KMS-11 (cell line): ENCODE data around the gene COX6B2.

Experiments used
- H2AFZ ChIP-seq: fragments of 200-600 bp; sonication (generic); 2 replicates; pipeline ENCODE4 v1.6.1; 2016; ENCODE audit warnings: antibody characterized with exemption, mixed run types, low read depth
- H3K27ac ChIP-seq: fragments of 200-600 bp; sonication (generic); 2 replicates; pipeline ENCODE4 v1.6.1; 2016; ENCODE audit warnings: mild to moderate bottlenecking, mixed run types
- H3K27me3 ChIP-seq: fragments of 200-600 bp; sonication (generic); 2 replicates; pipeline ENCODE4 v1.6.1; 2017; ENCODE audit warnings: mild to moderate bottlenecking, low read depth, mixed run types, moderate library complexity; ENCODE audit not compliant: insufficient read depth
- H3K36me3 ChIP-seq: fragments of 200-600 bp; sonication (generic); 2 replicates; pipeline ENCODE4 v1.6.1; 2017; ENCODE audit warnings: mild to moderate bottlenecking, mixed run types; ENCODE audit not compliant: insufficient read depth
- H3K4me1 ChIP-seq: fragments of 200-600 bp; sonication (generic); 2 replicates; pipeline ENCODE4 v1.6.1; 2016; ENCODE audit warnings: mild to moderate bottlenecking, low read depth, mixed run types; ENCODE audit not compliant: poor library complexity, severe bottlenecking
- H3K4me2 ChIP-seq: fragments of 200-600 bp; sonication (generic); 2 replicates; pipeline ENCODE4 v1.7.0; 2016; ENCODE audit warnings: mild to moderate bottlenecking, mixed run types
- H3K4me3 ChIP-seq: fragments of 200-600 bp; sonication (generic); IDR thresholded peaks from 2 replicates; pipeline ENCODE4 v1.6.1; 2017; ENCODE audit warnings: low read depth, low read length, mixed read lengths; ENCODE audit not compliant: insufficient read depth
- H3K79me2 ChIP-seq: fragments of 200-600 bp; sonication (generic); 2 replicates; pipeline ENCODE4 v1.6.1; 2016; ENCODE audit warnings: low read depth, mixed run types; ENCODE audit not compliant: insufficient read depth
- H3K9ac ChIP-seq: fragments of 200-600 bp; sonication (generic); 2 replicates; pipeline ENCODE4 v1.6.1; 2016; ENCODE audit warnings: mild to moderate bottlenecking, mixed run types
- H4K20me1 ChIP-seq: fragments of 200-600 bp; sonication (generic); 2 replicates; pipeline ENCODE4 v1.6.1; 2016; ENCODE audit warnings: mild to moderate bottlenecking, mixed run types; ENCODE audit not compliant: insufficient read depth
- TF ChIP-seq, protein P1 (sequence below): fragments of 200-600 bp; sonication (generic); conservative IDR thresholded peaks from 2 replicates; pipeline ENCODE4 v1.6.1; 2017; ENCODE audit warnings: low read depth, mild to moderate bottlenecking, antibody characterized with exemption, low read length, moderate library complexity, mixed read lengths

The COX6B2 gene

DNA sequence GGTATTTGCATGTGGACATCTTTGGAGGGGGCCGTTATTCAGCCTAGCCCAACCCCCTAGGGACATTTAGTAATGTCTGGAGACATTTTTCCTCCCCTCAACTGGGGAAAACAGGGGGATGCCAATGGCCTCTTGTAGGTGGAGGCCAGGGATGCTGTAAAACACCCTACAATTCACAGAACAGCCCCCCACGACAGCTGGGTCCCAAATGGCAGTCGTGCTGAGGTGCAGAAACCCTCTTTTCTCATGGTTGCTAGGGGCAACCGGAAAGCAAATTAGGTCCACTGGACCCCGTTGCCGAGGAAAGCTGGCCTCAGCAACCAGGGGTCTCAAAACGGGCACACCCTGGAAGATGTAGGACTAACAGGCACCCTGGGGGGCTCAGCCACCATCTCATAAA, 44.0 kb downstream of the COX6B2 start:
- Histone ChIP-seq H3K79me2 (no peaks in the 10 kb centered on the region), H3K27me3 (no peaks in the 10 kb centered on the region), H3K36me3 (no peaks in the 10 kb centered on the region), H2AFZ (no peak overlapping the region), H3K4me3 (no peak overlapping the region), H3K27ac (no peak overlapping the region), H3K4me1 (no peaks in the 10 kb centered on the region), H3K4me2 (no peak overlapping the region), H3K9ac (no peak overlapping the region), H4K20me1 (no peaks in the 10 kb centered on the region)
- TF ChIP-seq, protein P1, sequence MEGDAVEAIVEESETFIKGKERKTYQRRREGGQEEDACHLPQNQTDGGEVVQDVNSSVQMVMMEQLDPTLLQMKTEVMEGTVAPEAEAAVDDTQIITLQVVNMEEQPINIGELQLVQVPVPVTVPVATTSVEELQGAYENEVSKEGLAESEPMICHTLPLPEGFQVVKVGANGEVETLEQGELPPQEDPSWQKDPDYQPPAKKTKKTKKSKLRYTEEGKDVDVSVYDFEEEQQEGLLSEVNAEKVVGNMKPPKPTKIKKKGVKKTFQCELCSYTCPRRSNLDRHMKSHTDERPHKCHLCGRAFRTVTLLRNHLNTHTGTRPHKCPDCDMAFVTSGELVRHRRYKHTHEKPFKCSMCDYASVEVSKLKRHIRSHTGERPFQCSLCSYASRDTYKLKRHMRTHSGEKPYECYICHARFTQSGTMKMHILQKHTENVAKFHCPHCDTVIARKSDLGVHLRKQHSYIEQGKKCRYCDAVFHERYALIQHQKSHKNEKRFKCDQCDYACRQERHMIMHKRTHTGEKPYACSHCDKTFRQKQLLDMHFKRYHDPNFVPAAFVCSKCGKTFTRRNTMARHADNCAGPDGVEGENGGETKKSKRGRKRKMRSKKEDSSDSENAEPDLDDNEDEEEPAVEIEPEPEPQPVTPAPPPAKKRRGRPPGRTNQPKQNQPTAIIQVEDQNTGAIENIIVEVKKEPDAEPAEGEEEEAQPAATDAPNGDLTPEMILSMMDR: no peak

DNA sequence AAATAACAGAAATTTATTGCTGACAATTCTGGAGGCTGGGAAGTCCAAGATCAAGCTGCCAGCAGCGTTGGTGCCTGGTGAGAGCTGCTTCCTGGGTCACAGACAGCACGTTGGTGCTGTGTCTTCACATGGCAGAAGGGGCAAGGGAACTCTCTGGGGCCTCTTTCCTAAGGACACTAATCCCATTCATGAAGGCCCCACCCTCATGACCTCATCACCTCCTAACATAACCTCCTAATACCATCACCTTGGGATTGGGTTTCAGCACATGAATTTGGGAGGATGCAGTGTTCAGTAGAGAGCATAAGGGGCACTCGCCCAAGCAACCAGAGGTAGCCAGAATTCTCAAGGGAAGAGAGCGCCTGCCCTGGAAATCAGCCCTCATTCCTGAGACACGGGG, 45.1 kb downstream of the COX6B2 start:
- H3K4me3 ChIP-seq: no peak overlapping the region
- H3K4me2 ChIP-seq: no peak overlapping the region
- H2AFZ ChIP-seq: no peak overlapping the region
- H3K36me3 ChIP-seq: no peaks in the 10 kb centered on the region
- H3K4me1 ChIP-seq: no peaks in the 10 kb centered on the region
- TF ChIP-seq, protein P1: no peak
- H3K79me2 ChIP-seq: no peaks in the 10 kb centered on the region
- H3K27me3 ChIP-seq: no peaks in the 10 kb centered on the region
- H4K20me1 ChIP-seq: no peaks in the 10 kb centered on the region
- no peak overlapping the region for H3K9ac ChIP-seq
- H3K27ac ChIP-seq: no peak overlapping the region

DNA sequence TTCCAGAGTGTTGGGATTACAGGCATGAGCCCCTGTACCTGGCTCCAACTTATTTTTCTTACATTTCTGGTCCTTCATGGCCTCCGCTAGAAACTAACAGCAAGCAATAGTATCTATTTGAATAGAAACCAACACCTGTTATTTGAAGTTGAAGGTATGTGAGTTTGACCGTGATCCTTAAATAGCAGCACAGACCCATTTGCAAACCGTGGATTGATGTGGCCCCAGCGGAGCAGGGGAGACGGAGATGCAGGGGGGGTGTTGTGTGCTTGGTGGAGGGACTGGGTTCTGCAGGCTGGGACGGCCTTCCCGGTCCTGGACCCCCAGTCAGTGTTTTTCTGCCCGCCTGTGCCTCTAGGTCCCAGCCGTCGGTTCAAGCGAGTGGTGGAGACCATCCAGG, 46.2 kb downstream of the COX6B2 start:
- TF ChIP-seq, protein P1: no peak
- Histone ChIP-seq H2AFZ (no peak overlapping the region), H3K36me3 (no peaks in the 10 kb centered on the region), H3K79me2 (no peaks in the 10 kb centered on the region), H3K27me3 (no peaks in the 10 kb centered on the region), H3K4me2 (no peak overlapping the region), H3K9ac (no peak overlapping the region), H3K27ac (no peak overlapping the region), H4K20me1 (no peaks in the 10 kb centered on the region), H3K4me3 (no peak overlapping the region), H3K4me1 (no peaks in the 10 kb centered on the region)

DNA sequence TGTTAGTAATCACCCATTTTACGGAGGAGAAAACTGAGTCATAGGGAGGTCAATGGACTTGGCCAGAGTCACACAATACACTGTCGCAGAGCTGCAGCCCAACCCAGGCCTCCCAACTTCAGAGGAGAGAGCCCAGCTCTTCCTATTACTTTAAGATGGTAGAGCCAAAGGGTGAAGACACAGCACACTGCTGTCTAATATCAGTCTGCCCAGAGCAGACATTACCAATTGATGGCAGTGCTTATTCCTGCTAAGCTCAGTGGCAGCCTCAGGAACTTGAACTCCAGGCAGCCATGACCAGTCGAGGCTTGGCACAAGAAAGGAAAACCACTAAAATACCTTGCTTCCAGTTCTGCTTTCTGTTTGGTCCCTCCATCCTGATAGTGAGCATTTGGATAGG, 47.8 kb downstream of the COX6B2 start:
- TF ChIP-seq, protein P1: no peak
- H2AFZ ChIP-seq: no peak overlapping the region
- no peaks in the 10 kb centered on the region for H3K36me3 ChIP-seq
- H4K20me1 ChIP-seq: no peaks in the 10 kb centered on the region
- H3K4me3 ChIP-seq: no peak overlapping the region
- H3K27ac ChIP-seq: no peak overlapping the region
- H3K4me1 ChIP-seq: peaks cover 4% of the 10 kb centered on the region
- no peaks in the 10 kb centered on the region for H3K27me3 ChIP-seq
- no peak overlapping the region for H3K9ac ChIP-seq
- no peaks in the 10 kb centered on the region for H3K79me2 ChIP-seq
- H3K4me2 ChIP-seq: no peak overlapping the region
